GM18870 (cell line): ENCODE results near the gene MYLK2.

Experiments
- ATAC-seq: cut with Tn5 transposase; IDR thresholded peaks from one replicate; pipeline ENCODE4 v1.9.1; 2021; ENCODE audit warnings: moderate library complexity; ENCODE audit not compliant: unreplicated experiment

MYLK2 gene

DNA sequence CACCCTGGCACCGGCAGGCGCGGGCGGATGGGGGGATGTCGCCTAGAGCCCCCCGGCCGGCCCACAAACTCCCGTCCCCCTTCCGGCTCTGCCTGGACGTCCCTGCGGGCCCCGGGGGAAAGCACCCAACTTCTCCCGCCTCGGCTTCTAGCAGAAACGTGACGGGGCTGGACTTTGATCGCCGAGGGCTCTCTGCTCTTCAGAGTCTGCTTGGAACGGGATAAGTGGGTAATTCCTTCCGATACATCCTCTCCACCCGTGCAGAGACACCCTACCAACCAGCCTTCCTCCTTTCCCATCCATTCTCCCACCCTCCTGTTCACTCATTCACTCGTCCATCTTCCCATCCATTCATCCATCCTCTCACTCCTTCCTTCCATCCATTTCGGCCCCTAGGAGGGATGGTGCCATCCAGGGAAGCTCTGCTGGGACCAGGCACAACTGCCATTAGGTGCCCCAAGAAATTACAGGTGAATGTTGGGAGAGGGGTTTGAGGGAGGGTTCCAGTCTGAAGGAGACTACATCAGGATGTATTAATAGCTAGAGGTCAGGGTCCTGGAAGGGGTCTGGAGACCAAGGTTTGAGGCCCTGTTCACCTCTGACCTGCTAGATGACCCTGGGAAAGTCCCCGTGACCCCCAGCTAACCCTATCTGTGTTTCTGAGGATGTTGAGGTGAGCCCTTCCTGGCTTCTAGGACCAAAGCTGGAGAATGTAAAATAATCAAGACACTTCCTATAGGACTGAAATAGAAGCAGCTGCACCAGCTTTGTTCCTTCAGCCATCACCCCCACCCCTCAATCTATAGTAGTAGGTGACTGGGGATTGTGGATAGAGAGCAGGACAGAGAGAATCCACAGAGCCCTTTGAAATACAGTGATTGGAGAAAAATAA, 51.8 kb downstream of the MYLK2 start:
- ATAC-seq = no peak

GRCh38 chr20:31871618-31871954, 52.4 kb downstream of the MYLK2 start:
- no peak for ATAC-seq

GRCh38 chr20:31872406-31872805, 53.2 kb downstream of the MYLK2 start:
- ATAC-seq = no peak

DNA sequence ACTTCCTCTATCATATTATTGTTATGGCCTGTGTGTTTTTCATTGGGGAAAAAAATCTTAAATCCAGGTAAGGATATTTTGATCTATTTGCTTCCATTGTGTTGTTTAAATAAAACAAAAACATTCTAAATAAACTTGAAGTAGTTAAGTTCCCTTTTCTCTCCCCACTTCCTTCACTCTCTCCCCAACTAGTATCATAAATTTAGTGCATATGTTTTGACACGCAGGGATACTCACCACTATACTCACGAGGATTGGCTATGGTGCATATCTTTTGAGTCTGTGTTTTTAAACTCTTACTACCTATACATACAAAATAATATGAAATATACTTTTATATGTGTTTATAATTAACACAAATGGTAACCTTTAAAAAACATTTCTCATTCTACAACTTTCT, 56.5 kb downstream of the MYLK2 start:
- ATAC-seq = no peak

GRCh38 chr20:31877684-31878083, 58.5 kb downstream of the MYLK2 start:
- ATAC-seq = no peak

- no peak for ATAC-seq
Observed at GRCh38 chr20:31879143-31879987, 60.2 kb downstream of the MYLK2 start.

GRCh38 chr20:31881945-31882344, 62.8 kb downstream of the MYLK2 start:
- ATAC-seq = no peak

DNA sequence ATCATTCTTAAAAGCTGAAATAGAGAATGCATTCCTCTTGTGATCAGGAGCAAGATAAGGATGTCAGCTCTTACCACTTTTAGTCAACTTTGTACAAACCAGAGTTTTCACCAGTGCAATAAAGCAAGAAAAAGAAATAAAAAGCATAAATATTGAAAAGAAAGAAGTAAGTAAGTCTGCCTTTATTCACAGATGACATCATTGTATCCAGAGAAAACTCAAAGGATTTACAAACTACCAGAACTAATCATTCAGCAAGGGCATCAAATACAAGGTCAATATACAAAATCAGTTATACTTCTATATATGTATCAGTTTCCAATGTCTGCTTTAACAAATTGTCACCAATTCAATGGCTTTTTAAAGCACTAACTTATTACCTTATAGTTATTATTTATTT, 64.7 kb downstream of the MYLK2 start:
- ATAC-seq = no peak
